Brain microvascular endothelial cell (primary cell): ENCODE results near the gene DSTN.

Experiments used
- DNase-seq: peaks from one replicate; pipeline ENCODE4 v3.0.0-alpha.2; 2020
- H3K27ac ChIP-seq: fragments of 250-450 bp; sonication (Bioruptor Pico); 2 replicates; pipeline ENCODE4 v1.5.1; 2020; ENCODE audit warnings: mild to moderate bottlenecking, moderate library complexity
- H3K27me3 ChIP-seq: fragments of 250-450 bp; sonication (Bioruptor Pico); replicated peaks from 2 replicates; pipeline ENCODE4 v1.5.1; 2020; ENCODE audit warnings: mild to moderate bottlenecking
- H3K36me3 ChIP-seq: fragments of 250-450 bp; sonication (Bioruptor Pico); replicated peaks from 2 replicates; pipeline ENCODE4 v1.5.1; 2020; ENCODE audit warnings: mild to moderate bottlenecking
- H3K4me3 ChIP-seq: 2 replicates; pipeline ENCODE4 v1.5.1; 2011; ENCODE audit warnings: low read depth, mild to moderate bottlenecking, control low read depth, low read length, moderate library complexity
- in situ Hi-C: cut with HindIII; loops from 2 replicates; pipeline ENCODE4 v1.10.0; 2017; ENCODE audit warnings: low sequenced_read_pairs, low pct_ligation_motif_present
- TF ChIP-seq, protein P1 (sequence below): IDR thresholded peaks from 2 replicates; pipeline ENCODE4 v1.5.1; 2011; ENCODE audit warnings: low read depth, mild to moderate bottlenecking, moderate library complexity, low read length, control low read depth, inconsistent platforms; ENCODE audit errors: missing control alignments

Gene DSTN

DNA sequence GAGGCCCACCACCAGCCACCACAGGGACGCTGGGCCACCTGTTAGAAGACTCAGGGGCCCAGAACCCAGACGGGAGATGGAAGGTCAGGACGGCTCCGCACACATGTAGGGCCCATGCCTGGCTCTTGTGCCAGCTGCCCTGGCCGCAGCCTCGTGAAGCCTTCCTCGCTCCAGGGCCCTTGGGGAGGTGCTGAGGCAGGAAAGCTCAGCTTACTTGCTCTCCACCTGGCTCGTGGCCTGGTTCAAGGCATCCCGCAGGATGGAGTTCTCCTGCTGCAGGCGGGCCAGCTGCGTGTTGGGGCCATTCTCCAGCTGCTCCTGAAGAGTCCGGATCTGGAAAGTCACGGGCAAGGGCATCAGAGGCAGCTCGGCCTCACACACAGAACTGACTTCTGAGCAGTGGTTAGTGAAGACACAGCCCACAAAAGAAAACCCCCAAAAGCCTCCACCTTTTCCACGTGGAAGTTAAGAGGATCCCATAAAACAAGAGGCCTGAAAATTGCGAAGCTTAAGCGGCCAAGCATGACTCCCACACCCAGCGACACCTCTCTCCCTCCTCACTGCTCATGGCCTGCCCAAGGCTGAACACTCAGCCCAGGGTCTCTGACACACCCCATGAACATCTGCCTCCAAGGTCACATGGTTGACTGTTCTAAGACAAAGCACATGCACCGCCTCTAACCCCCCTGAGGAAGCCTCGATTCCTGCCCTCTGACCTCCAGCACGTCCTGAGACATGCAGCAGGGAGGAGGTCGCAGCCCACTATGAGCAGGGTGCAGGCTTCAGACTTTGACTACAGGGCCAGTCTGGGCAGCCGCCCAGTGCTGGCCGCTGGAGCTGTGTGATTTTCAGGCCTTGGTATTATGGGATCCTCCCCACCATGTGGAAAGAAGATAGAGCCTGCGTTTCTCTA, 65.7 kb downstream of the DSTN start:
- in situ Hi-C loops = no loop called here
- DNase-seq = no peak
- peaks cover 86% of the 10 kb centered on the region for H3K36me3 ChIP-seq
- H3K27ac ChIP-seq = no peak overlapping the region
- H3K4me3 ChIP-seq = no peak overlapping the region
- H3K27me3 ChIP-seq = no peaks in the 10 kb centered on the region
- TF ChIP-seq, protein P1, sequence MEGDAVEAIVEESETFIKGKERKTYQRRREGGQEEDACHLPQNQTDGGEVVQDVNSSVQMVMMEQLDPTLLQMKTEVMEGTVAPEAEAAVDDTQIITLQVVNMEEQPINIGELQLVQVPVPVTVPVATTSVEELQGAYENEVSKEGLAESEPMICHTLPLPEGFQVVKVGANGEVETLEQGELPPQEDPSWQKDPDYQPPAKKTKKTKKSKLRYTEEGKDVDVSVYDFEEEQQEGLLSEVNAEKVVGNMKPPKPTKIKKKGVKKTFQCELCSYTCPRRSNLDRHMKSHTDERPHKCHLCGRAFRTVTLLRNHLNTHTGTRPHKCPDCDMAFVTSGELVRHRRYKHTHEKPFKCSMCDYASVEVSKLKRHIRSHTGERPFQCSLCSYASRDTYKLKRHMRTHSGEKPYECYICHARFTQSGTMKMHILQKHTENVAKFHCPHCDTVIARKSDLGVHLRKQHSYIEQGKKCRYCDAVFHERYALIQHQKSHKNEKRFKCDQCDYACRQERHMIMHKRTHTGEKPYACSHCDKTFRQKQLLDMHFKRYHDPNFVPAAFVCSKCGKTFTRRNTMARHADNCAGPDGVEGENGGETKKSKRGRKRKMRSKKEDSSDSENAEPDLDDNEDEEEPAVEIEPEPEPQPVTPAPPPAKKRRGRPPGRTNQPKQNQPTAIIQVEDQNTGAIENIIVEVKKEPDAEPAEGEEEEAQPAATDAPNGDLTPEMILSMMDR = no peak

DNA sequence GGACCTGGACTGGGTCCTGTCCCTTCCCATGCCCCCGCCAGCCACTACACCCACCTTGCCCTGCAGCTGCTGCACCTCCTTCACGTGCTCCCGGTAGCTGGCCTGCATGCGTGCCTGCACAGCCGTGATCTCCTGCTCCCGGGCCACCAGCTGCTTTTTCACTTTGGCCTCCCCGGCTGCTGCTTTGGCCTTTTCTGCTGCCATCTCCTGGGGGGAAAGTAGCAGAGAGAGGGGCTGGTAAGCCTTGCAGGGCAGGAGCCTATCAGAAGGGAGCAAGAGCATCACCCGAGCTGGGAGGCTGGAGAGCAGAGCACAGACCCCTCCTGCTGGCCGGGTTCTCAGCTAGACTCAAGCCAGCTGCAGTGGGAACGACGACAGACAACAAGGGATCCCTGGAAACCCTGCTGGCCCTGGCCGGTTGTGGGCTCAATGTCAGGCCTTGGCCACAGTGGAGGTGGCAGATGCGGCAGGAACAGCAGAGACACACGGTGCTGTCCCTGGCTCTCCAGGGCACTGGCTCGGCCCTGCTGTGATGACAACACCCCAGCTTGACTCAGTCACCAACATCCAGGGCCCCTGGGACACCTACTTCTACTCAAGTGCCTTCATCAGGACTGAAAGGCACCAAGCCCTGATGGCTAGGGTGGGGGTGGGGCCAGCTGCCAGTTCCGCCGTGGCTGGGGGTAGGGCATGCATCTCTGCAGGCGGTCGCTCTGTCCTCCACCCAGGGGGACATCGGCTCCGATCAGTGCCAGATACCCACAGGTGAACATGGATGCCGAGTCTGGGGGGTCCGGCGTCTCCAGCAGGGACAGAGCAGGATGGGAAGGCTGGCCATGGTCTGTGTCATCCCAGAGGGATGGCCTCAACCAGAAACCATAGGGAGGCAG, 66.9 kb downstream of the DSTN start:
- DNase-seq = no peak
- H3K4me3 ChIP-seq = no peak overlapping the region
- H3K27ac ChIP-seq = no peak overlapping the region
- peaks cover 86% of the 10 kb centered on the region for H3K36me3 ChIP-seq
- no peaks in the 10 kb centered on the region for H3K27me3 ChIP-seq
- in situ Hi-C loops = no loop called here
- TF ChIP-seq, protein P1 = peak; percentile 26

DNA sequence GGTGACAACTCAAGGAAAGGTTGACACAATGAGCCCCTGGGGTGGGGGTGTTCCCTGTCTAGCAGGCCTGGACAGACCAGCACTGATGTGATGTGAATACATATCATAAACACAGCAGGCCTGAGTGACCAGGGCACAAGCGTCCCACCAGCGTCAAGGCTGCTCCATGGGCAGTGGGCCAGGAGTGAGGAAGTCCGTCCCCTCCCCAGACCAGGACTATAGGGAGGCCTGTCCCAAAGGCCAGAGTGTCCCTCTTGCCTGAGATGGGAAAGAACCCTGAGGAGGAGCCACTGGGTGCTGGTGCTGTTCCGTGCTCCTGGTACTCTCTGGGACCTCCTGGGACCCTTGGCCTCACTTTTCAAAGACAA, 67.5 kb downstream of the DSTN start:
- H3K4me3 ChIP-seq = no peak overlapping the region
- TF ChIP-seq, protein P1 = no peak
- DNase-seq = no peak
- H3K27ac ChIP-seq = no peak overlapping the region
- H3K27me3 ChIP-seq = no peaks in the 10 kb centered on the region
- peaks cover 86% of the 10 kb centered on the region for H3K36me3 ChIP-seq
- in situ Hi-C loops = no loop called here

DNA sequence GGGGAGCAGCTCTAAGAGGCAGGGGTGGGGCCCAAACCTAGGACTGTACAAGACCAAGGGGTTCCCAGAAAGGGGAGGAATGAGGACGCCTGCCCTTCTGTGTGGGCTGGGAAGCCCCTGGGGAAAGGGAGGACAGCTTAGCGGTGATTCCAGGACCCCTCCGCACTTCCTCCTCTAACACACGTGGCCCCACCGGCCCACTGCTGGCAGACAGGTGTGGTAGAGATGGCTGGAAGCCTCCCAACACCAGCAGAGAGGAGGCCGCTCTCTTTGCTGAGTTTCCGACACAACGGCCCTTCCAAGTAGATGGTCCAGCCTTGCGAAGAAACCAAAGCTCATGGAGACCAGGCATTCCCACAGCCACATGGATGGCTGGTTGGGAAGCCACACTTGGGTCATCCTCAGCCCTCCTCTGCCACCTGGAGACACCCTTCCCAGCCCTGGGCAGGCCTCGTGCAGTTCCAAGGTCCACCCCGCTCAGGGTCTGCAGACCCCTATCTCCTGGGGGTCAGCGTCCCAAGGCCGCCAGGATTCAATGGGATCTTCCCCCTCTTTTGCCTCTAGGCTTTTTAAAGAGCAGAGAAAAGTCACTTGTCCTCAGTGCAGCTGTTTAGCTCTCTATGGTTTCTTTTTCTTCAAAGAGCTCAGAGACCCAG, 68.2 kb downstream of the DSTN start:
- Histone ChIP-seq H3K36me3 (peaks cover 86% of the 10 kb centered on the region), H3K27me3 (no peaks in the 10 kb centered on the region), H3K27ac (no peak overlapping the region), H3K4me3 (no peak overlapping the region)
- in situ Hi-C loops = no loop called here
- TF ChIP-seq, protein P1 = no peak
- no peak for DNase-seq

DNA sequence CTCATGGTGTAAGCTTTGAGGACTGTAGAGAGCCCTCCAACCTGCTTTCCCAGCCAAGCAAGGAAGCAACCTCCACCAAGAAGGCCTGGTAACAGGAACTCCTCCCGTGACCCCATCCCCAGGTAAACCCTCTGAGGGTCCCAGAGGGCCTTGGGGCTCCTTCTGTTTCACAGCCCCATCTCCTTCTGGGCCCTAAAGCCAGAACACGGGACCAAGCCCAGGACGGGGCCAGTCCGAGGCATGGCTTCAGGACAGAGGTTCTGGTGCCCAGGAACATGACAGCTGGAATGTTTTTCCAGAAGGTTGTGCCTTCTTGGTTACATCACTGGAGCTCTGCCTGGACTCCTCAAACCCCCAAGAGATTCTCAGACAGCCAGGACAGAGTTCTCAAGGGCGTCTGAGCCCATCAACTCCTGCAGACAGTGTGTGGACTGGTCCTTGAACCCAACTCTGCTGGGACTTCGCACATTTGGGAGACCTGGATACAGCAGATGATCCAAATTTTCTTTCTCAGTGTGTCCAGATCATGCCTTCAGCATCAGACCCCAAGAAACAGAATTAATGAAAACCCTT, 69.0 kb downstream of the DSTN start:
- Histone ChIP-seq H3K36me3 (peaks cover 78% of the 10 kb centered on the region), H3K4me3 (no peak overlapping the region), H3K27me3 (no peaks in the 10 kb centered on the region), H3K27ac (no peak overlapping the region)
- no peak for DNase-seq
- TF ChIP-seq, protein P1 = no peak
- in situ Hi-C loops = no loop called here
